Activated B cell treated with CpG ODN at 0.5 μM for 24 hours (primary cell): ENCODE data around the gene OR2H2. TPM values are rescaled to one million over a fixed set of nuclear protein-coding genes. Genes with fewer than 3 reads are reported as not detected.

Experiments
- ATAC-seq: fragments of 200-7000 bp; cut with Tn5 transposase; one replicate; pipeline ENCODE4 v1.10.0; 2021; ENCODE audit warnings: low read depth, mild to moderate bottlenecking, moderate library complexity
- CTCF ChIA-PET: fragments of 350-600 bp; sonication (Branson Sonifier 250); formaldehyde crosslinking; loops from one replicate; lab custom pipeline; 2021; ENCODE audit warnings: antibody characterized with exemption; lab: Charles Lee
- POLR2A ChIA-PET: fragments of 350-600 bp; sonication (Branson Sonifier 250); formaldehyde crosslinking; loops from one replicate; lab custom pipeline; 2021; ENCODE audit warnings: antibody characterized with exemption; lab: Charles Lee
- DNase-seq: peaks from one replicate; pipeline ENCODE4 v3.0.0; 2022
- H3K27ac Mint-ChIP-seq: one replicate; pipeline ENCODE4 v1.8.0; 2020; ENCODE audit warnings: mixed read lengths
- H3K27me3 Mint-ChIP-seq: one replicate; pipeline ENCODE4 v1.8.0; 2021; ENCODE audit warnings: mixed read lengths
- H3K36me3 Mint-ChIP-seq: one replicate; pipeline ENCODE4 v1.8.0; 2021; ENCODE audit warnings: low read depth, mixed read lengths
- H3K4me1 Mint-ChIP-seq: one replicate; pipeline ENCODE4 v1.8.0; 2021; ENCODE audit warnings: mixed read lengths
- H3K4me3 Mint-ChIP-seq: one replicate; pipeline ENCODE4 v1.8.0; 2020; ENCODE audit warnings: mild to moderate bottlenecking, mixed read lengths
- H3K9me3 Mint-ChIP-seq: one replicate; pipeline ENCODE4 v1.8.0; 2020; ENCODE audit warnings: mixed read lengths
- intact Hi-C: fragments of 100-400 bp; cut with micrococcal nuclease; formaldehyde crosslinking; loops from one replicate; pipeline ENCODE4 v1.15.1; 2024
- total RNA-seq: library from RNA; stranded (reverse); gene quantifications from 2 replicates; pipeline ENCODE4 v1.2.3, GENCODE V29; 2022
- TF ChIP-seq, protein P1 (sequence below): fragments of 200-600 bp; IDR thresholded peaks from one replicate; pipeline ENCODE4 v1.8.0; 2022; ENCODE audit warnings: antibody characterized with exemption, mild to moderate bottlenecking

The OR2H2 gene
- total RNA-seq, 1 donor from 2014 or later, result not detected

- peak overlapping the region; percentile 74 for H3K4me3 Mint-ChIP-seq
- DNase-seq (no peak), ATAC-seq (no peak)
- intact Hi-C loops, result no loop called here
- ChIA-PET POLR2A (interaction anchor here (3.7 kb wide), 1 partner anchor 23 kb away, joined by 18 read pairs; no protein-coding TSS in a partner anchor), CTCF (interaction anchor here (2.2 kb wide), 1 partner anchor 27 kb away, joined by 9 read pairs; no protein-coding TSS in a partner anchor)
- H3K27me3 Mint-ChIP-seq, result no peaks in the 10 kb centered on the region
- no peaks in the 10 kb centered on the region for H3K9me3 Mint-ChIP-seq
- peak overlapping the region; percentile 57 for H3K27ac Mint-ChIP-seq
- peaks cover 31% of the 10 kb centered on the region for H3K36me3 Mint-ChIP-seq
- TF ChIP-seq, protein P1, sequence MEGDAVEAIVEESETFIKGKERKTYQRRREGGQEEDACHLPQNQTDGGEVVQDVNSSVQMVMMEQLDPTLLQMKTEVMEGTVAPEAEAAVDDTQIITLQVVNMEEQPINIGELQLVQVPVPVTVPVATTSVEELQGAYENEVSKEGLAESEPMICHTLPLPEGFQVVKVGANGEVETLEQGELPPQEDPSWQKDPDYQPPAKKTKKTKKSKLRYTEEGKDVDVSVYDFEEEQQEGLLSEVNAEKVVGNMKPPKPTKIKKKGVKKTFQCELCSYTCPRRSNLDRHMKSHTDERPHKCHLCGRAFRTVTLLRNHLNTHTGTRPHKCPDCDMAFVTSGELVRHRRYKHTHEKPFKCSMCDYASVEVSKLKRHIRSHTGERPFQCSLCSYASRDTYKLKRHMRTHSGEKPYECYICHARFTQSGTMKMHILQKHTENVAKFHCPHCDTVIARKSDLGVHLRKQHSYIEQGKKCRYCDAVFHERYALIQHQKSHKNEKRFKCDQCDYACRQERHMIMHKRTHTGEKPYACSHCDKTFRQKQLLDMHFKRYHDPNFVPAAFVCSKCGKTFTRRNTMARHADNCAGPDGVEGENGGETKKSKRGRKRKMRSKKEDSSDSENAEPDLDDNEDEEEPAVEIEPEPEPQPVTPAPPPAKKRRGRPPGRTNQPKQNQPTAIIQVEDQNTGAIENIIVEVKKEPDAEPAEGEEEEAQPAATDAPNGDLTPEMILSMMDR, result no peak
- H3K4me1 Mint-ChIP-seq, result peaks cover 41% of the 10 kb centered on the region
Measured at GRCh38 chr6:29626948-29627754, 42.2 kb downstream of the OR2H2 start.

DNA sequence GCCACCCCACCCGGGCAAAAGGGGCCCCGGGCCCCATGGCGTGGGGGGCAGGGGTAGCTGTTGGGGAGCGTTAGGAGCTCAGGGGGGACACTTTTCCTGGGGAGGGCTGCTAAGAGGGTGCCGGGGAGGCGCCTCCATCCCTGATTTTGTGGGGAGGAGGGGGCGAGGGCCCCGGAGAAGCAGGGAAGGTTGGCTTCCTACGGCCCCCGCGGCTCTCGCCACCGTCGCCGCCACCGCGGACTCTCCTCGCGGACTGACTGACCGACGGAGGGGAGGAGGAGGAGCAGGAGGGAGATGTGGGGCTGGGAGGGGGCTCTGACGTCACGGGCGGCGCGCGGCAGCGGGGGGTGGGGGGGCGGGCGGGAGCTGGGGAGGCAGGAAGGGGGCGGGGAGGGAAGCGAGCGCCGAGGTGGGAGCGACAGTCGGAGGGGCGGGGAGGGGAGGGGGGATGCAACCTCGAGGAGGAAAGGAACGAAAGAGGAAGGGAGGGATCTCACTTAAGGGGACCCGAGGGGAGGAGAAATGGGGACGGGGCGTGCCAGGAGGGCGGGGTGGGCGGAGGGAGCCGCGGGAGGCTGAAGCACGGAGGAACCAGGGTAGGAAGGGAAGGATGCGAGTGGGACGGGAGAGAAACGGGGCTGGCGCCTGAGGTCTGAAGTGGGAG lies 43.0 kb downstream of the OR2H2 start:
- CTCF ChIA-PET, result interaction anchor here (0.6 to 2.7 kb wide), 3 partner anchors 22 to 26 kb away, joined by 3 to 9 read pairs (median 9); no protein-coding TSS in a partner anchor
- ATAC-seq (peak; percentile 15), DNase-seq (peak; percentile 42)
- Mint-ChIP-seq H3K9me3 (no peaks in the 10 kb centered on the region), H3K36me3 (peaks cover 23% of the 10 kb centered on the region), H3K4me1 (peaks cover 42% of the 10 kb centered on the region), H3K27me3 (no peaks in the 10 kb centered on the region), H3K4me3 (peak overlapping the region; percentile 90), H3K27ac (peak overlapping the region; percentile 59)
- TF ChIP-seq, protein P1, result no peak
- POLR2A ChIA-PET, result interaction anchor here (1.6 to 3.7 kb wide), 2 partner anchors 22 to 26 kb away, joined by 5 to 18 read pairs; no protein-coding TSS in a partner anchor
- intact Hi-C loops, result loop anchor here (1.0 kb wide), 1 partner anchor 22 kb away; no protein-coding TSS in a partner anchor

DNA sequence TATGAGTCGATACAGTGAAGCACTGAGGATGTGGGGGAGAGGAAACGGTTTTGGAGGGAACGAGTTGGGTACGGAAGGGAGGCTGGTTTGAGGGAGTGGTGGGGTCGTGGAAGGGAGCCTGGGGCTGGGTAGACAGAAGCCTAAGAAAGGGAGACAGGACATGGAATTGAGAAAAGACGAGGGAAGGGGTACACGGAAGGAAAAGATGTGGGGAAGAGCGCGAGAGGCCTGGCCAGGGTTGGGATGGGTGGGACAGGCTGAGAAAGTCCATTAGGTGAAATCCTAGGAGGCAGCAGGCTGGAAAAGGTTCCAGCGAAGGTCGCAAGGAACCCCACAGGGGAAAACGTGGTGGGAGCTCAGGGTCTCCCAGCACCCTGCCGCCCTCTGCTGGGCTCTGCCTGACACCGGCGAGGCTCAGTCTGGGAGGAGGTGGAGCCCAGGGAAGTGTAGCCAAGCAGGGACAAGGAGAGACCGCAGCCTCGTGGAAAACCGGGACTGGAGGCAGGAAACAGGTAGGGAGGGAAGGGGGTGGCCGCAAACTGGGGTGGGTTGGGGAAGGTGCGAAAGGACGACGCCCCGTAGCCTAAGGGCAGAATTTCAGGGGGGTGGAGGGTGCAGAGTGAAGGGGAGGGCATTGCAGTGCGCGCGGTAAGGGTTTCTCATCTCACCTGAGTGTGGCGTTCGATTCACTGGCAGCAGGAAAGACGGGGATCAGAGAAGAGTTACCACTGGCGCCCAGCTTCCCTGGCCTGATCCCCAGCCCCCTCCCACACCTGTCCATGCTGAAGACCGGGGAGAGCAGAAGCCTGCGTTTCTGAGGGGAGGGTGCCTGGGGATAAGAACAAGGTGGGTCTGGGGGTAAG lies 43.7 kb downstream of the OR2H2 start:
- peak overlapping the region; percentile 59 for H3K27ac Mint-ChIP-seq
- ChIA-PET CTCF (interaction anchor here (0.6 to 2.7 kb wide), 2 partner anchors 21 to 25 kb away, joined by 3 to 9 read pairs; no protein-coding TSS in a partner anchor), POLR2A (interaction anchor here (1.6 to 3.7 kb wide), 2 partner anchors 21 to 25 kb away, joined by 5 to 18 read pairs; no protein-coding TSS in a partner anchor)
- H3K4me3 Mint-ChIP-seq, result peak overlapping the region; percentile 90
- peak; percentile 47 for DNase-seq
- no peaks in the 10 kb centered on the region for H3K27me3 Mint-ChIP-seq
- TF ChIP-seq, protein P1, result no peak
- intact Hi-C loops, result loop anchor here (1.0 kb wide), 1 partner anchor 22 kb away; no protein-coding TSS in a partner anchor
- peaks cover 47% of the 10 kb centered on the region for H3K4me1 Mint-ChIP-seq
- H3K9me3 Mint-ChIP-seq, result no peaks in the 10 kb centered on the region
- peaks cover 22% of the 10 kb centered on the region for H3K36me3 Mint-ChIP-seq
- ATAC-seq, result peak; percentile 33

GRCh38 chr6:29629571-29629970 lies 44.6 kb downstream of the OR2H2 start:
- Mint-ChIP-seq H3K9me3 (no peaks in the 10 kb centered on the region), H3K27me3 (no peaks in the 10 kb centered on the region), H3K36me3 (peaks cover 17% of the 10 kb centered on the region), H3K27ac (no peak overlapping the region), H3K4me1 (peaks cover 56% of the 10 kb centered on the region), H3K4me3 (peak overlapping the region; percentile 90)
- TF ChIP-seq, protein P1, result no peak
- no peak for ATAC-seq
- ChIA-PET CTCF (interaction anchor here (2.7 kb wide), 1 partner anchor 24 kb away, joined by 9 read pairs; no protein-coding TSS in a partner anchor), POLR2A (interaction anchor here (1.6 kb wide), 1 partner anchor 24 kb away, joined by 5 read pairs; no protein-coding TSS in a partner anchor)
- DNase-seq, result no peak
- intact Hi-C loops, result no loop called here
